Left ventricle myocardium inferior (tissue), 1 donor: ENCODE data around the gene DLG2. TPM values are rescaled to one million over a fixed set of nuclear protein-coding genes. Genes with fewer than 3 reads are reported as not detected.

Source experiments
- DNase-seq: peaks from one replicate; pipeline ENCODE4 v3.0.0-alpha.2; 2020
- H3K27ac ChIP-seq: fragments of 200-600 bp; replicated peaks from 2 replicates; pipeline ENCODE4 v1.8.0; 2021
- H3K27me3 ChIP-seq: fragments of 200-600 bp; 2 replicates; pipeline ENCODE4 v1.8.0; 2021; ENCODE audit warnings: low read depth
- H3K36me3 ChIP-seq: fragments of 200-600 bp; 2 replicates; pipeline ENCODE4 v1.8.0; 2021
- H3K4me1 ChIP-seq: fragments of 200-600 bp; 2 replicates; pipeline ENCODE4 v1.8.0; 2021
- H3K4me3 ChIP-seq: fragments of 200-600 bp; 2 replicates; pipeline ENCODE4 v1.8.0; 2021; ENCODE audit warnings: mild to moderate bottlenecking, moderate library complexity
- H3K9me3 ChIP-seq: fragments of 200-600 bp; replicated peaks from 2 replicates; pipeline ENCODE4 v1.8.0; 2021
- intact Hi-C: fragments of 100-400 bp; cut with micrococcal nuclease; formaldehyde crosslinking; loops from one replicate; pipeline ENCODE4 v1.11.0; 2022
- total RNA-seq: library from RNA; stranded (reverse); fragmentation: NEBNext Ultra II Directional; extraction: Animal tissue kit (Norgen Biotek cat#: 25700); gene quantifications from one replicate; pipeline ENCODE4 v1.2.1, GENCODE V29; 2021
- TF ChIP-seq, protein P1 (sequence below): fragments of 200-600 bp; IDR thresholded peaks from 2 replicates; pipeline ENCODE4 v1.8.0; 2021; ENCODE audit warnings: antibody characterized with exemption, mild to moderate bottlenecking, borderline replicate concordance
- donor health status: DM: no; HTN: yes; CAD: no; lungs with severe emphysema.

Gene DLG2
- total RNA-seq, 1 donor from 2014 or later, result 6.5 TPM

DNA sequence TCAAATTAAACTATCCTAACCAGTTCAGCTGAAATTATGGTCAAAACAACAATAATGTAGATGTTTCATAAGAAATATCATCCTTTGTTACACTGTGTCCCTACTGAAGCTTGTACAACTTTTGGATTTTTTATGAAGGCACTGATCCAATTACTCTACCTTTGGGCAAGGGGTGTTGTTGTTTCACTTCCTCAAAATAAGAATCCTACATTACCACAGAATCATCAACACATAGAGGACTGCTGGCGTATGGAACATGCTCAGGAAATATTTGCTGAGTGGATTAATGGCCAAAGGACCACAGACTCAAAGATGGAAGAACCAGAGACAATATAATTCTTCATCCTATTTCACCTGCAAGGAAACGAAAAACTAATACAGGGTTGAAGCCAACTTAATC lies 1433.4 kb downstream of the DLG2 start:
- H3K27ac ChIP-seq, result no peak overlapping the region
- intact Hi-C loops, result no loop called here
- TF ChIP-seq, protein P1, sequence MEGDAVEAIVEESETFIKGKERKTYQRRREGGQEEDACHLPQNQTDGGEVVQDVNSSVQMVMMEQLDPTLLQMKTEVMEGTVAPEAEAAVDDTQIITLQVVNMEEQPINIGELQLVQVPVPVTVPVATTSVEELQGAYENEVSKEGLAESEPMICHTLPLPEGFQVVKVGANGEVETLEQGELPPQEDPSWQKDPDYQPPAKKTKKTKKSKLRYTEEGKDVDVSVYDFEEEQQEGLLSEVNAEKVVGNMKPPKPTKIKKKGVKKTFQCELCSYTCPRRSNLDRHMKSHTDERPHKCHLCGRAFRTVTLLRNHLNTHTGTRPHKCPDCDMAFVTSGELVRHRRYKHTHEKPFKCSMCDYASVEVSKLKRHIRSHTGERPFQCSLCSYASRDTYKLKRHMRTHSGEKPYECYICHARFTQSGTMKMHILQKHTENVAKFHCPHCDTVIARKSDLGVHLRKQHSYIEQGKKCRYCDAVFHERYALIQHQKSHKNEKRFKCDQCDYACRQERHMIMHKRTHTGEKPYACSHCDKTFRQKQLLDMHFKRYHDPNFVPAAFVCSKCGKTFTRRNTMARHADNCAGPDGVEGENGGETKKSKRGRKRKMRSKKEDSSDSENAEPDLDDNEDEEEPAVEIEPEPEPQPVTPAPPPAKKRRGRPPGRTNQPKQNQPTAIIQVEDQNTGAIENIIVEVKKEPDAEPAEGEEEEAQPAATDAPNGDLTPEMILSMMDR, result no peak
- no peaks in the 10 kb centered on the region for H3K27me3 ChIP-seq
- no peak overlapping the region for H3K4me3 ChIP-seq
- H3K9me3 ChIP-seq, result peaks cover 5% of the 10 kb centered on the region
- peaks cover 1% of the 10 kb centered on the region for H3K4me1 ChIP-seq
- DNase-seq, result no peak
- H3K36me3 ChIP-seq, result no peaks in the 10 kb centered on the region

DNA sequence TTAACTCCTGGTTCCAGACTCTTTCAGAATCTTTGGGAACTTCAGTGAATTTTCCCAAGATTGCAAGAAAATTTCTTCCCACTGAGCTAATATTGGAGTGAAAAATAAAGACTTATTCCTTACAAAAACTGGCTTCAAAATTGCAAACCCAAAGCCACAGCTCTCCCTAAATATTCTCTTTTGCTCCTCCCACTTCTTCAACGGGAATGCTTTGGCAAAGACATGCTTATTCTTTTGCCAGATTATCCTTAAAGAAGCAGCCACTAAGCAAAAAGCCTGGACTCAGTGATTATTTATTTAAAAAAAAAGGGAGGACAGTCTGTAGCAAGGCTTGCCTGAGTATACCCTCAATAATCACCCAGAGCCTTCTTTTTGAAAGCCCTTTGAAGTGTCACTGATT lies 1438.6 kb downstream of the DLG2 start:
- Histone ChIP-seq H3K4me3 (no peak overlapping the region), H3K27ac (no peak overlapping the region), H3K4me1 (peaks cover 5% of the 10 kb centered on the region), H3K36me3 (no peaks in the 10 kb centered on the region), H3K27me3 (no peaks in the 10 kb centered on the region), H3K9me3 (peaks cover 2% of the 10 kb centered on the region)
- DNase-seq, result no peak
- intact Hi-C loops, result no loop called here
- TF ChIP-seq, protein P1, result no peak

DNA sequence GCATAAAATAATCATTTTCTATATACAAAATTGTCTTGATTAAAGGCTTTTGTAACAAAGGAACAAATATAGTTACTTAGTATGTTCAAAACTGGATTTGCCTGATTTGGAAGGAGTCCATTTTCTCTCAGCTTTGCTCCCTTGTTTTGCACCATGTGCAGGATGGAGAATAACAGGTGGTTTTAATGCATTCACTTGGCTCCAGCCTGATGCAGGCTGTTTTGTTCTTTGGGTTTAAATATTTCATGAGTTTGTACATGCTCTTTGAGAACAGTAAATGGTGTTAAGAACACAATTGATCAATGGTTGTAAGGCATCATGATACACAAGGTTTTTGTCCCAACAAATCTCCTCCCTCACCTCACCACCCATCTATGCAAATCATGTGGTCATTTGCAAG lies 1454.1 kb downstream of the DLG2 start:
- Histone ChIP-seq H3K27me3 (no peaks in the 10 kb centered on the region), H3K9me3 (peaks cover 5% of the 10 kb centered on the region), H3K4me3 (no peak overlapping the region), H3K36me3 (no peaks in the 10 kb centered on the region), H3K27ac (no peak overlapping the region), H3K4me1 (no peaks in the 10 kb centered on the region)
- intact Hi-C loops, result no loop called here
- TF ChIP-seq, protein P1, result no peak
- DNase-seq, result no peak

DNA sequence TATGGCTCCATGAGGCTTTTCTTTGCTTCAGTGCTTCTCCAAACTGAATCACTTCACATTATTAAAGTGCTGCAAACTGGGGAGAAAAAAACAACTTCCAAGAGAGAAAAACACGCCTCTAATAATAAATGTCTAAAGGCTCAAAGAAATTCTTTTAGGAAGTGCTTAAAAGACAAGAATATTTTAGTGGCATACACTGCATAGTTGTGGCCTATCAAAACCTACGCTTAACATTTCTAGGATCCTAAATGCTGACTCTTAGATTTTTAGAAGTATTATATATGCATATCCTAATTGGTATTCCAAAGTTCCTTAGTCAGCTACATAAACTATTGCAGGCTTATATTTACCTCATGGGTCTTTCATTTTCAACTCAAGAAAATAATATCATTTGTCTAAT lies 1462.0 kb downstream of the DLG2 start:
- Histone ChIP-seq H3K4me1 (no peaks in the 10 kb centered on the region), H3K4me3 (no peak overlapping the region), H3K27me3 (no peaks in the 10 kb centered on the region), H3K9me3 (no peaks in the 10 kb centered on the region), H3K36me3 (no peaks in the 10 kb centered on the region), H3K27ac (no peak overlapping the region)
- intact Hi-C loops, result no loop called here
- TF ChIP-seq, protein P1, result no peak
- no peak for DNase-seq

DNA sequence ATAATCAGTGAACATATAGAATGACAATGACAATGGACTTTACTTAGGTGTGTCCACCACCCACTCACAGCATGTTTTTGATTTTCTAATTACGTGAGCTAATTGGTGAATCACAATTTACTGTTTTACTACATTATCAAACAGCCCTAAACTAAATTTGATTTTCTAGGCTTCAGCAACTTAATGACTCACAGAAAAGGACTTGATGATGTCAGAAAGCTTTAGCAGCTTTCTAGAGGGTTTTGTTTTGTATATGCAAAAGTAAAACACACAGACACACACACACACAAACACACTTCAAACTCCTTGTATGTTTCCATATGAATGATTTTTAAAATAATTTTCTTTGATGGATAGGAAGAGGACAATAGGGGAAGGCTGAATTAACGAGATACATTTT lies 1462.4 kb downstream of the DLG2 start:
- intact Hi-C loops, result no loop called here
- no peak overlapping the region for H3K4me3 ChIP-seq
- TF ChIP-seq, protein P1, result no peak

DNA sequence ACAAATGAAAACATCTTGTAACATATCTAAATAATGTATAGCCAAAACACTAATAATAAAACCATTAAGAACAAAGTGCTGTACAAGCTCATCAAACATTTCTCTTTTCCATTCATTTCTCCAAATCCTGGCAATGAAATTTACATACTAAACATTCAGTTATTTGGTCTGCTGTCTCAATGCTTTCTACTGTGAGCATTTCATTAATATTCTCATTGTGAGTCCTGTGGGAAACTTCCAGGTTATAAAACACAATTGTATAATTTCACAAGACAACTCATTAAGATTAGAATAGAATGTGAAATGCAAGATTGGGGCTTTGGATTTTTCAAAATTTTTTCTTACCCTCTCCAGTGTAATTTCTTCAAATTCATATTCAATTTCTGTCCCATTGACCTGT lies 1464.0 kb downstream of the DLG2 start:
- TF ChIP-seq, protein P1, result no peak
- Histone ChIP-seq H3K36me3 (no peaks in the 10 kb centered on the region), H3K27ac (no peak overlapping the region), H3K27me3 (no peaks in the 10 kb centered on the region), H3K4me3 (no peak overlapping the region), H3K9me3 (no peaks in the 10 kb centered on the region), H3K4me1 (no peaks in the 10 kb centered on the region)
- intact Hi-C loops, result no loop called here
- DNase-seq, result no peak

More for the DNA sequence above, 1462.4 kb downstream of the DLG2 start:
- Histone ChIP-seq H3K36me3 (no peaks in the 10 kb centered on the region), H3K4me1 (no peaks in the 10 kb centered on the region), H3K27ac (no peak overlapping the region), H3K9me3 (no peaks in the 10 kb centered on the region), H3K27me3 (no peaks in the 10 kb centered on the region)
- DNase-seq, result no peak
